Ectodermal cell (in vitro differentiated cells): ENCODE results near the gene ARHGAP15.

Experiments used
- H3K27ac ChIP-seq: 2 replicates; pipeline ENCODE4 v1.7.0; 2013; ENCODE audit warnings: mild to moderate bottlenecking, low read depth, low read length; ENCODE audit not compliant: insufficient read depth, poor library complexity, severe bottlenecking
- H3K27me3 ChIP-seq: 2 replicates; pipeline ENCODE4 v1.7.0; 2013; ENCODE audit warnings: mild to moderate bottlenecking, low read length; ENCODE audit not compliant: insufficient read depth, control insufficient read depth, poor library complexity, severe bottlenecking
- H3K36me3 ChIP-seq: one replicate; pipeline ENCODE4 v1.7.0; 2013; ENCODE audit warnings: low read length; ENCODE audit not compliant: control insufficient read depth, insufficient read depth
- H3K4me1 ChIP-seq: one replicate; pipeline ENCODE4 v1.7.0; 2013; ENCODE audit warnings: low read length; ENCODE audit not compliant: control insufficient read depth, insufficient read depth
- H3K4me3 ChIP-seq: 2 replicates; pipeline ENCODE4 v1.7.0; 2013; ENCODE audit warnings: low read depth, low read length, control low read depth; ENCODE audit not compliant: insufficient read depth
- H3K9me3 ChIP-seq: 2 replicates; pipeline ENCODE4 v1.7.0; 2013; ENCODE audit warnings: mild to moderate bottlenecking, low read length, moderate library complexity; ENCODE audit not compliant: control insufficient read depth
- WGBS, 2 experiments: methylation state at CpG; one replicate each; pipeline ENCODE4 v1.1.7; 2013; ENCODE audit warnings: missing lambda C conversion rate in 2 of 2; 5-methylcytosine and 5-hydroxymethylcytosine counted together

The ARHGAP15 gene

GRCh38 chr2:143816916-143817315, 687.7 kb downstream of the ARHGAP15 start:
- WGBS, 2 experiments, result 73 to 75% methylated on average over 3 of the region's 3 CpGs
- Histone ChIP-seq H3K4me1 (peaks cover 8% of the 10 kb centered on the region), H3K27ac (no peak overlapping the region), H3K27me3 (no peaks in the 10 kb centered on the region), H3K9me3 (no peaks in the 10 kb centered on the region), H3K4me3 (no peak overlapping the region), H3K36me3 (no peaks in the 10 kb centered on the region)
